Esophagus squamous epithelium (tissue), 5 donors: ENCODE measurements around the gene ROR1. TPM values are rescaled to one million over a fixed set of nuclear protein-coding genes. Genes with fewer than 3 reads are reported as not detected.

ENCODE experiments used
- DNase-seq: peaks from one replicate; lab custom pipeline; 2025; lab: John Stamatoyannopoulos, UW
- H3K27ac ChIP-seq, 4 donors: fragments of 200-600 bp; sonication (generic); one replicate each; pipeline ENCODE4 v1.5.1; 2016 to 2019; ENCODE audit warnings: mild to moderate bottlenecking in 1 of 4
- H3K27me3 ChIP-seq, 4 donors: fragments of 200-600 bp; sonication (generic); 1 replicate in 3 of 4; 2 replicates in 1 of 4; pipeline versions ENCODE4 v1.5.1 to v1.6.0; 2017 to 2021; ENCODE audit warnings: antibody characterized with exemption in 1 of 4
- H3K36me3 ChIP-seq, 3 donors: fragments of 200-600 bp; sonication (generic); one replicate each; pipeline ENCODE4 v1.5.1; 2016 to 2019
- H3K4me1 ChIP-seq, 3 donors: fragments of 200-600 bp; sonication (generic); one replicate each; pipeline ENCODE4 v1.5.1; 2017 to 2019
- H3K4me3 ChIP-seq, 4 donors: fragments of 200-600 bp; sonication (generic); 1 replicate in 3 of 4; 2 replicates in 1 of 4; pipeline ENCODE4 v1.5.1; 2016 to 2019; ENCODE audit warnings: mild to moderate bottlenecking in 2 of 4, moderate library complexity in 1 of 4
- H3K9me3 ChIP-seq, 3 donors: fragments of 200-600 bp; sonication (generic); one replicate each; pipeline ENCODE4 v1.5.1; 2016 to 2019
- CTCF ChIP-seq, 6 experiments: fragments of 450-650 bp in 4 of 6; fragments of 200-600 bp in 2 of 6; sonication (generic) in 2 of 6; IDR thresholded peaks; one replicate each; pipeline ENCODE4 v1.5.1; 2016 to 2019; ENCODE audit warnings: antibody characterized with exemption in 6 of 6, mild to moderate bottlenecking in 4 of 6, moderate library complexity in 4 of 6
- POLR2A ChIP-seq, 4 donors: fragments of 450-650 bp; IDR thresholded peaks; one replicate each; pipeline ENCODE4 v1.6.1; 2017; ENCODE audit warnings: antibody characterized with exemption in 4 of 4, mild to moderate bottlenecking in 4 of 4, moderate library complexity in 3 of 4
- WGBS, 2 donors: methylation state at CpG; one replicate each; pipeline ENCODE4 v1.1.5; 2018; 5-methylcytosine and 5-hydroxymethylcytosine counted together
- intact Hi-C: fragments of 100-400 bp; cut with DNase I; formaldehyde crosslinking; loops from one replicate; pipeline ENCODE4 v1.15.0; 2022
- total RNA-seq, 4 donors: library from RNA; depleted of rRNA; stranded (reverse); fragments of >200 nt; gene quantifications; one replicate each; pipeline ENCODE4 v1.1.0, GENCODE V29; 2016
- donor health status: DM: yes; HTN: yes; CAD: no.

Gene ROR1
- total RNA-seq, 4 donors from 2014 or later = 6.6 to 15.3 (median 9.4) TPM

- intact Hi-C loops = no loop called here
- no peak for TF ChIP-seq CTCF (IDR thresholded peaks at IDR 0.05)
- no peak for TF ChIP-seq POLR2A (IDR thresholded peaks at IDR 0.05)
- H3K36me3 ChIP-seq = no peaks in the 10 kb centered on the region
- H3K4me3 ChIP-seq = no peak overlapping the region
- H3K27ac ChIP-seq = no peak overlapping the region
- no peak for DNase-seq
- peaks cover 0 to 46% (median 13%) of the 10 kb centered on the region in 3 donors for H3K4me1 ChIP-seq
- H3K9me3 ChIP-seq = no peaks in the 10 kb centered on the region
- peaks cover 0 to 9% (median 0%) of the 10 kb centered on the region in 4 donors for H3K27me3 ChIP-seq
- 29 to 43% methylated on average over 2 of the region's 2 CpGs for WGBS, 2 donors
Observed at GRCh38 chr1:63987014-63987627, 213.3 kb downstream of the ROR1 start.

- no peak for TF ChIP-seq CTCF (IDR thresholded peaks at IDR 0.05)
- TF ChIP-seq POLR2A (IDR thresholded peaks at IDR 0.05) = no peak
- no peaks in the 10 kb centered on the region for H3K36me3 ChIP-seq
- no peak overlapping the region for H3K27ac ChIP-seq
- peaks cover 0 to 41% (median 13%) of the 10 kb centered on the region in 3 donors for H3K4me1 ChIP-seq
- H3K9me3 ChIP-seq = no peaks in the 10 kb centered on the region
- no peak for DNase-seq
- intact Hi-C loops = no loop called here
- peaks cover 0 to 9% (median 0%) of the 10 kb centered on the region in 4 donors for H3K27me3 ChIP-seq
- WGBS, 2 donors = 40 to 56% methylated on average over 3 of the region's 3 CpGs
- H3K4me3 ChIP-seq = no peak overlapping the region
Observed at GRCh38 chr1:63987628-63988024, 213.8 kb downstream of the ROR1 start.

- peaks cover 0 to 9% (median 0%) of the 10 kb centered on the region in 4 donors for H3K27me3 ChIP-seq
- H3K4me3 ChIP-seq = no peak overlapping the region
- intact Hi-C loops = no loop called here
- H3K27ac ChIP-seq = no peak overlapping the region
- TF ChIP-seq CTCF (IDR thresholded peaks at IDR 0.05) (no peak), POLR2A (IDR thresholded peaks at IDR 0.05) (no peak)
- H3K9me3 ChIP-seq = no peaks in the 10 kb centered on the region
- peaks cover 0 to 28% (median 7%) of the 10 kb centered on the region in 3 donors for H3K4me1 ChIP-seq
- DNase-seq = no peak
- no peaks in the 10 kb centered on the region for H3K36me3 ChIP-seq
- WGBS, 2 donors = 60 to 61% methylated on average over 2 of the region's 2 CpGs
Observed at GRCh38 chr1:63988941-63989340, 215.1 kb downstream of the ROR1 start.

GRCh38 chr1:63991685-63992084, 217.9 kb downstream of the ROR1 start:
- Histone ChIP-seq H3K27ac (no peak overlapping the region), H3K9me3 (no peaks in the 10 kb centered on the region), H3K36me3 (no peaks in the 10 kb centered on the region), H3K27me3 (peaks cover 0 to 9% (median 0%) of the 10 kb centered on the region in 4 donors), H3K4me3 (no peak overlapping the region), H3K4me1 (peaks cover 0 to 13% (median 0%) of the 10 kb centered on the region in 3 donors)
- intact Hi-C loops = no loop called here
- TF ChIP-seq CTCF (IDR thresholded peaks at IDR 0.05) (no peak), POLR2A (IDR thresholded peaks at IDR 0.05) (no peak)
- no peak for DNase-seq
- 61 to 86% methylated on average over 2 of the region's 2 CpGs for WGBS, 2 donors

- Histone ChIP-seq H3K27me3 (no peaks in the 10 kb centered on the region), H3K9me3 (no peaks in the 10 kb centered on the region), H3K27ac (no peak overlapping the region), H3K36me3 (no peaks in the 10 kb centered on the region), H3K4me1 (no peaks in the 10 kb centered on the region), H3K4me3 (no peak overlapping the region)
- 31 to 33% methylated on average over 3 of the region's 3 CpGs for WGBS, 2 donors
- intact Hi-C loops = no loop called here
- no peak for DNase-seq
- no peak for TF ChIP-seq CTCF (IDR thresholded peaks at IDR 0.05)
- TF ChIP-seq POLR2A (IDR thresholded peaks at IDR 0.05) = no peak
Observed at GRCh38 chr1:64000021-64000420, 226.2 kb downstream of the ROR1 start.
